Left ventricle myocardium inferior (tissue), 1 donor: ENCODE data around the gene DOCK4. TPM values are rescaled to one million over a fixed set of nuclear protein-coding genes. Genes with fewer than 3 reads are reported as not detected.
"Not testable (repeated sequence)": the region's sequence is repeated elsewhere in the genome, so short reads cannot be mapped to it uniquely, and the experiment has no call there.

Source experiments
- DNase-seq: peaks from one replicate; pipeline ENCODE4 v3.0.0-alpha.2; 2020
- H3K27ac ChIP-seq: fragments of 200-600 bp; replicated peaks from 2 replicates; pipeline ENCODE4 v1.8.0; 2021
- H3K27me3 ChIP-seq: fragments of 200-600 bp; 2 replicates; pipeline ENCODE4 v1.8.0; 2021; ENCODE audit warnings: low read depth
- H3K36me3 ChIP-seq: fragments of 200-600 bp; 2 replicates; pipeline ENCODE4 v1.8.0; 2021
- H3K4me1 ChIP-seq: fragments of 200-600 bp; 2 replicates; pipeline ENCODE4 v1.8.0; 2021
- H3K4me3 ChIP-seq: fragments of 200-600 bp; 2 replicates; pipeline ENCODE4 v1.8.0; 2021; ENCODE audit warnings: mild to moderate bottlenecking, moderate library complexity
- H3K9me3 ChIP-seq: fragments of 200-600 bp; replicated peaks from 2 replicates; pipeline ENCODE4 v1.8.0; 2021
- intact Hi-C: fragments of 100-400 bp; cut with micrococcal nuclease; formaldehyde crosslinking; loops from one replicate; pipeline ENCODE4 v1.11.0; 2022
- total RNA-seq: library from RNA; stranded (reverse); fragmentation: NEBNext Ultra II Directional; extraction: Animal tissue kit (Norgen Biotek cat#: 25700); gene quantifications from one replicate; pipeline ENCODE4 v1.2.1, GENCODE V29; 2021
- TF ChIP-seq, protein P1 (sequence below): fragments of 200-600 bp; IDR thresholded peaks from 2 replicates; pipeline ENCODE4 v1.8.0; 2021; ENCODE audit warnings: antibody characterized with exemption, mild to moderate bottlenecking, borderline replicate concordance
- donor health status: DM: no; HTN: yes; CAD: no; lungs with severe emphysema.

The DOCK4 gene
- total RNA-seq, 1 donor from 2014 or later = 15.2 TPM

DNA sequence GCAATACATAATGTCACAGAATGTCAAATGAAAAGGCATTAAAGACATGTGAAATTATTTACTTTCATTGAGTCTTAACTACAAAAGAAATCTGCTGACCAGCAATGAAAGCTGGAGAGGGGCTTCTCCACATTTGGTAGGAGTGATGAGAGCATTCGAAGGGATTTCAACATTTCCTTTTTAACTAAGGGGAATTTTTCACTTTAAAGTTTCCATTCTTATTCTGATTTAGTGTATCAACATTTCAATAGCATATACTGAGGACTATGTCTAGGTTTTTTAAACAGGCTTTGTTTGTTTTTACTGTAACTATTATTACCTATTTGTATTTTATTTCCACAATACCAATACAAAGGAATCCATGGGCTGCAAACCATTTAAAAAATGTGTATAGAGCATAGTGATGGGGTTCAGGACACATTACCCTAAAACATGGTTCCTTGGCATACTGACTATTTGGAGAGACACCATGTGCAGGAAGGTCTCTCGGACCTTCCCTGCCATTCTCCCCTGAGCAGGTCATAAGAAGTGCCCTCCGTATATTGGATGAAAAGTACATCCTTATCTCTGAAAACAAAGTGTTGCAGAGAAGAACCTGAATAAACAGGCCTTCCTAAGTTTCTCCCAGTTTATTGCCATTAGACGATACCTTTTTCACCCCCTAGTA lies 278.7 kb downstream of the DOCK4 start:
- Histone ChIP-seq H3K4me3 (no peak overlapping the region), H3K36me3 (no peaks in the 10 kb centered on the region), H3K9me3 (no peaks in the 10 kb centered on the region), H3K27me3 (no peaks in the 10 kb centered on the region), H3K4me1 (peaks cover 10% of the 10 kb centered on the region), H3K27ac (no peak overlapping the region)
- intact Hi-C loops = no loop called here
- no peak for DNase-seq
- TF ChIP-seq, protein P1, sequence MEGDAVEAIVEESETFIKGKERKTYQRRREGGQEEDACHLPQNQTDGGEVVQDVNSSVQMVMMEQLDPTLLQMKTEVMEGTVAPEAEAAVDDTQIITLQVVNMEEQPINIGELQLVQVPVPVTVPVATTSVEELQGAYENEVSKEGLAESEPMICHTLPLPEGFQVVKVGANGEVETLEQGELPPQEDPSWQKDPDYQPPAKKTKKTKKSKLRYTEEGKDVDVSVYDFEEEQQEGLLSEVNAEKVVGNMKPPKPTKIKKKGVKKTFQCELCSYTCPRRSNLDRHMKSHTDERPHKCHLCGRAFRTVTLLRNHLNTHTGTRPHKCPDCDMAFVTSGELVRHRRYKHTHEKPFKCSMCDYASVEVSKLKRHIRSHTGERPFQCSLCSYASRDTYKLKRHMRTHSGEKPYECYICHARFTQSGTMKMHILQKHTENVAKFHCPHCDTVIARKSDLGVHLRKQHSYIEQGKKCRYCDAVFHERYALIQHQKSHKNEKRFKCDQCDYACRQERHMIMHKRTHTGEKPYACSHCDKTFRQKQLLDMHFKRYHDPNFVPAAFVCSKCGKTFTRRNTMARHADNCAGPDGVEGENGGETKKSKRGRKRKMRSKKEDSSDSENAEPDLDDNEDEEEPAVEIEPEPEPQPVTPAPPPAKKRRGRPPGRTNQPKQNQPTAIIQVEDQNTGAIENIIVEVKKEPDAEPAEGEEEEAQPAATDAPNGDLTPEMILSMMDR = no peak

DNA sequence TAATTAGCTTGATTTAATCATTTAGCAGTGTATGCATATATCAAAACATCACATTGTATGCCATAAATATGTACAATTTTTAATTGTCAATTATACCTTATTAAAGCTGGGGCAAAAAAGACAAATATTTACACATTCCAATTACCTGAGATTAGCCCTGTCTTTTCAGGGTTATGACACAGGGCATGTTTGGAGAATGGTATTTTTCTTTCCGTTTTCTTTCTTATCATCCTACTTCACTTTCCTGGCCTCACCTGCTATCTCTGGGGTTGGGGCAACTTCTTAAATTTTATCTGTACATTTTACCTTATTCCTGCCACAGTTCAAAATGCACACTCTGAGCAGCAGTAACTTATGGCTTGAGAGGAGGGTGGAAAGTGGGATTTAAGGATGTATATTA lies 285.9 kb downstream of the DOCK4 start:
- Histone ChIP-seq H3K36me3 (no peaks in the 10 kb centered on the region), H3K9me3 (no peaks in the 10 kb centered on the region), H3K27me3 (no peaks in the 10 kb centered on the region), H3K4me3 (no peak overlapping the region), H3K4me1 (no peaks in the 10 kb centered on the region), H3K27ac (no peak overlapping the region)
- intact Hi-C loops = no loop called here
- TF ChIP-seq, protein P1 = no peak
- DNase-seq = no peak

GRCh38 chr7:111919631-111920179 lies 286.5 kb downstream of the DOCK4 start:
- DNase-seq = no peak
- H3K9me3 ChIP-seq = no peaks in the 10 kb centered on the region
- no peaks in the 10 kb centered on the region for H3K4me1 ChIP-seq
- H3K4me3 ChIP-seq = no peak overlapping the region
- TF ChIP-seq, protein P1 = no peak
- intact Hi-C loops = no loop called here
- no peak overlapping the region for H3K27ac ChIP-seq
- H3K36me3 ChIP-seq = peaks cover 3% of the 10 kb centered on the region
- H3K27me3 ChIP-seq = no peaks in the 10 kb centered on the region

DNA sequence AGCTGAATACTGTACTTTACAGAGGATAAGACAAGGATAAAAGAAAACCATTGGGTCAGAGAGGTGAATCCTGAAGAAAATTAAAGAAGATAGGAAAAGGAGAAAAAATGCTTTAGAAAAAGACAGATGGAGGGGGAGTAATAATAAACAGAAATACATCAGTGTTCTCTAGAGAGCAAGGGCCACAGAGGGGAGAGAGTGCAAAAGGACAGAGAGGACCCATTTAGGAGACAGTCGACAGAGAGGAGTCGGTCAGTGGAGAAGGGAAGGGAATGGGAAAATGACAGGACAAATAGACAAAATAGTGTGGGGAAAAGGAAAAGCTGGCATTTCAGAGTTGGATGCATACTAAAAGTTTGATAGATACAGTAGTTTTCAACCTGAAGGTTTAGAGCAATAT lies 287.0 kb downstream of the DOCK4 start:
- H3K4me3 ChIP-seq = no peak overlapping the region
- peaks cover 4% of the 10 kb centered on the region for H3K36me3 ChIP-seq
- no peaks in the 10 kb centered on the region for H3K4me1 ChIP-seq
- TF ChIP-seq, protein P1 = no peak
- H3K27ac ChIP-seq = no peak overlapping the region
- no peaks in the 10 kb centered on the region for H3K9me3 ChIP-seq
- DNase-seq = no peak
- H3K27me3 ChIP-seq = no peaks in the 10 kb centered on the region
- intact Hi-C loops = no loop called here

DNA sequence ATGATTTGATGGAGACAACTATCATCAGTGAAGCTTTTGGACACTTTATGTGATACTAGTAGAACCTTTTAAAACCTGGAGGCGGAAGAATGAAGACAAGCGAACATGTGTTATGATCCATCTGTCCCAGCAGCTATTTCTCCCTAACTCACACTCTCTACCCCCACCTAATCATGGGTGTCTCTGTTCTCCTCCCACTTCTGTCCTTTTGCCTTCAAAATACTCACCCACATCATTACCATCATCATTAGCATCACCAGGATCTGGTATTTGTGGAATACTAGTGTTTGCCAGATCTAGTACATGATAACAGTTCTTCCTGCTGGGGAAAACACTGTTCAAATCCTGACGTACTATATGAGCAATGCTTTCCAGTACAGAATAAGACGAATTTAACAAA lies 287.7 kb downstream of the DOCK4 start:
- H3K27ac ChIP-seq = no peak overlapping the region
- H3K9me3 ChIP-seq = no peaks in the 10 kb centered on the region
- intact Hi-C loops = no loop called here
- no peaks in the 10 kb centered on the region for H3K27me3 ChIP-seq
- DNase-seq = no peak
- TF ChIP-seq, protein P1 = no peak
- H3K4me1 ChIP-seq = no peaks in the 10 kb centered on the region
- peaks cover 10% of the 10 kb centered on the region for H3K36me3 ChIP-seq
- no peak overlapping the region for H3K4me3 ChIP-seq

DNA sequence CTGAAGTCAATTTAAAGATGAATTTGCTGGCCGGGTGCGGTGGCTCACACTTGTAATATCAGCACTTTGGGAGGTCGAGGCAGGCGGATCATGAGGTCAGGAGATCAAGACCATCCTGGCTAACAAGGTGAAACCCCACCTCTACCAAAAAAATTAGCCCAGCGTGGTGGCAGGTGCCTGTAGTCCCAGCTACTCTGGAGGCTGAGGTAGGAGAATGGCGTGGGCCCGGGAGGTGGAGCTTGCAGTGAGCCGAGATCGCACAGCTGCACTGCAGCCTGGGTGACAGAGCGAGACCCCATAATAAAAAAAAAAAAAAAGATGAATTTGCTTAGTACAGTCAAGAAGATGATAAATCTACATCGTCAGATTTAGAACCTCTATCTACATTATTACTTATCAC lies 288.8 kb downstream of the DOCK4 start:
- H3K4me3 ChIP-seq, H3K27me3 ChIP-seq, H3K9me3 ChIP-seq, DNase-seq, H3K4me1 ChIP-seq, intact Hi-C loops, H3K27ac ChIP-seq: not testable (repeated sequence)
- H3K36me3 ChIP-seq = peaks cover 10% of the 10 kb centered on the region
